Endothelial cell of umbilical vein (primary cell): ENCODE measurements around the gene FOCAD.

Source experiments
- CTCF ChIP-seq, 2 donors: IDR thresholded peaks; 1 replicate in 1 of 2; 2 replicates in 1 of 2; pipeline ENCODE4 v1.5.1; 2011; ENCODE audit warnings: low read length in 2 of 2, mild to moderate bottlenecking in 2 of 2, moderate library complexity in 2 of 2, control low read depth in 1 of 2, inconsistent platforms in 1 of 2, low read depth in 1 of 2; ENCODE audit not compliant: insufficient read depth in 1 of 2; ENCODE audit errors: extremely low read depth in 1 of 2
- EZH2 ChIP-seq: IDR thresholded peaks from 2 replicates; pipeline ENCODE4 v1.6.1; 2012; ENCODE audit warnings: borderline replicate concordance, low read depth, mild to moderate bottlenecking, moderate library complexity, low read length, inconsistent platforms; ENCODE audit not compliant: severe bottlenecking
- JUN ChIP-seq: IDR thresholded peaks from 2 replicates; pipeline ENCODE4 v1.6.1; 2011; ENCODE audit warnings: borderline replicate concordance, low read depth; ENCODE audit not compliant: insufficient read length, insufficient read depth
- MAX ChIP-seq: IDR thresholded peaks from 2 replicates; pipeline ENCODE4 v1.6.1; 2011; ENCODE audit not compliant: insufficient read depth, insufficient read length
- MYC ChIP-seq: IDR thresholded peaks from one replicate; pipeline ENCODE4 v1.6.1; 2011; ENCODE audit warnings: mild to moderate bottlenecking, low read depth, low read length
- POLR2A ChIP-seq: IDR thresholded peaks from 2 replicates; pipeline ENCODE4 v1.6.1; 2012; ENCODE audit warnings: low read depth, mild to moderate bottlenecking, control low read depth, low read length
- POLR2AphosphoS5 ChIP-seq: IDR thresholded peaks from 2 replicates; pipeline ENCODE4 v1.6.1; 2012; ENCODE audit warnings: low read depth, mild to moderate bottlenecking, control low read depth, low read length, moderate library complexity; ENCODE audit not compliant: insufficient read depth

GRCh38 chr9:20921362-20921761 is 237.3 kb downstream of the FOCAD start:
- no peak for TF ChIP-seq CTCF (IDR thresholded peaks at IDR 0.05; ENCODE audit: extremely low read depth in 1 of 2, insufficient read depth in 1 of 2, low read depth in 1 of 2, low read length in 2 of 2)
- no peak for TF ChIP-seq EZH2
- TF ChIP-seq JUN, result no peak
- TF ChIP-seq POLR2AphosphoS5, result no peak
- TF ChIP-seq MAX, result no peak
- no peak for TF ChIP-seq POLR2A
- no peak for TF ChIP-seq MYC
